Measurements from ENCODE around the gene SNCAIP. TPM values are rescaled to one million over a fixed set of nuclear protein-coding genes. Genes with fewer than 3 reads are reported as not detected.

Gene SNCAIP
- total RNA-seq, 1 experiment from 2014 or later: 1.2 TPM

DNA sequence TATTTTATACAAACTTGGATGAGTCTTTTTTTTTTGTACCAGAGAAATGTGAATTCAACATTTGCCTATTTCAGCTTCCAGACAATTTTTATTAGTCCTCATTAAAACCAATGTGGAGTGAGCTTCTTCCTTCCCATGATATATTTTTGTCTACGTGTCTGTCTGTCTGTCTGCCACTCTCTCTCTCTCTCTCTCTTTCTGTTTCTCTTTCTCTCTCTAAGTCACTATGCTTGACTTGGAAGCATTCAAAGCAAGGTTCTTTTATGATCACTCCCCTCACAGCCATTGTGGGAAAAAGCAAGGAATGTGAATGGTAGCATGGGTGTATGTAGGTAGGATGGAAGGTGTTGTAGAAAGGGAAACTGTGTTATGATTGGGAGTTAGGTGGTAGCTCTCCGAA is 80.2 kb downstream of the SNCAIP start:
- no peaks in the 10 kb centered on the region for H3K9me3 Mint-ChIP-seq (ENCODE audit: unreplicated experiment)

DNA sequence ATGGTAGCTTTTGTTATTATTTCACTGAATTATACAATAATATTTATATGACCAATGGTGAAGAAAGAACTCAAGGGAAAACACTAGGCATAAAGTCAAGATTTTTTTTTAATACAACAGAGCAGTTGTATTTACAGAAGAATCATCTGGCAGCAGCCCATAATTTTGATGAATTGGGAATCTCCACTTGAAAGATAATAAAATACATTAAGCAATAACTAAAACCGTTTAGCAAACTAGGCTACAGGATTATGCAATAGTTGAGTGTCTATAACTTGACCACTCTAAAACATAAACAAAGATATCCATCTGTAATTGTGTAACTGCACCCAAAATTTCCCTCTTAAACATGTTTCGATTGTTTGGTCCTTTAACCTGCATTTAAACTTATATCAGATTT is 80.8 kb downstream of the SNCAIP start:
- CTCF ChIA-PET: no interaction called here
- H3K27ac Mint-ChIP-seq (ENCODE audit: unreplicated experiment): no peak overlapping the region
- H3K27me3 Mint-ChIP-seq (ENCODE audit: insufficient read depth, unreplicated experiment): no peaks in the 10 kb centered on the region
- BruUV-seq (replicated peaks): no TSS peak
- POLR2A ChIA-PET: no interaction called here
- intact Hi-C loops (cut with micrococcal nuclease; ENCODE audit: unreplicated experiment): no loop called here
- Histone ChIP-seq H3K27me3 (replicated peaks; ENCODE audit: control insufficient read depth, insufficient read depth, low read length) (no peaks in the 10 kb centered on the region), H3K36me3 (ENCODE audit: control insufficient read depth, insufficient read depth, low read length) (no peaks in the 10 kb centered on the region), H3K4me3 (ENCODE audit: low read depth, low read length) (no peak overlapping the region), H3K4me1 (no peaks in the 10 kb centered on the region), H3K9me3 (no peaks in the 10 kb centered on the region)
- H3K36me3 Mint-ChIP-seq (ENCODE audit: insufficient read depth, unreplicated experiment): no peaks in the 10 kb centered on the region
- TF ChIP-seq CTCF (IDR thresholded peaks at IDR 0.05; ENCODE audit: insufficient read depth in 1 of 2, low read depth in 1 of 2, low read length in 1 of 2, severe bottlenecking in 1 of 2, unreplicated experiment in 1 of 2): no peak
- H3K4me3 Mint-ChIP-seq (ENCODE audit: unreplicated experiment): no peak overlapping the region
- H3K4me1 Mint-ChIP-seq (ENCODE audit: low read depth, unreplicated experiment): no peaks in the 10 kb centered on the region
- no peak for DNase-seq
- H3K9me3 Mint-ChIP-seq (ENCODE audit: unreplicated experiment): no peaks in the 10 kb centered on the region

More for the DNA sequence above, 80.2 kb downstream of the SNCAIP start:
- Mint-ChIP-seq H3K36me3 (ENCODE audit: insufficient read depth, unreplicated experiment) (no peaks in the 10 kb centered on the region), H3K4me1 (ENCODE audit: low read depth, unreplicated experiment) (no peaks in the 10 kb centered on the region), H3K4me3 (ENCODE audit: unreplicated experiment) (no peak overlapping the region), H3K27me3 (ENCODE audit: insufficient read depth, unreplicated experiment) (no peaks in the 10 kb centered on the region), H3K27ac (ENCODE audit: unreplicated experiment) (no peak overlapping the region)
- no peak for DNase-seq
- ChIA-PET POLR2A (no interaction called here), CTCF (no interaction called here)
- no peak for TF ChIP-seq CTCF (IDR thresholded peaks at IDR 0.05; ENCODE audit: insufficient read depth in 1 of 2, low read depth in 1 of 2, low read length in 1 of 2, severe bottlenecking in 1 of 2, unreplicated experiment in 1 of 2)
- no peak overlapping the region for H3K4me3 ChIP-seq (ENCODE audit: low read depth, low read length)
- H3K36me3 ChIP-seq (ENCODE audit: control insufficient read depth, insufficient read depth, low read length): no peaks in the 10 kb centered on the region
- no peaks in the 10 kb centered on the region for H3K27me3 ChIP-seq (replicated peaks; ENCODE audit: control insufficient read depth, insufficient read depth, low read length)
- intact Hi-C loops (cut with micrococcal nuclease; ENCODE audit: unreplicated experiment): no loop called here
- H3K4me1 ChIP-seq: no peaks in the 10 kb centered on the region
- no TSS peak for BruUV-seq (replicated peaks)
- no peaks in the 10 kb centered on the region for H3K9me3 ChIP-seq

DNA sequence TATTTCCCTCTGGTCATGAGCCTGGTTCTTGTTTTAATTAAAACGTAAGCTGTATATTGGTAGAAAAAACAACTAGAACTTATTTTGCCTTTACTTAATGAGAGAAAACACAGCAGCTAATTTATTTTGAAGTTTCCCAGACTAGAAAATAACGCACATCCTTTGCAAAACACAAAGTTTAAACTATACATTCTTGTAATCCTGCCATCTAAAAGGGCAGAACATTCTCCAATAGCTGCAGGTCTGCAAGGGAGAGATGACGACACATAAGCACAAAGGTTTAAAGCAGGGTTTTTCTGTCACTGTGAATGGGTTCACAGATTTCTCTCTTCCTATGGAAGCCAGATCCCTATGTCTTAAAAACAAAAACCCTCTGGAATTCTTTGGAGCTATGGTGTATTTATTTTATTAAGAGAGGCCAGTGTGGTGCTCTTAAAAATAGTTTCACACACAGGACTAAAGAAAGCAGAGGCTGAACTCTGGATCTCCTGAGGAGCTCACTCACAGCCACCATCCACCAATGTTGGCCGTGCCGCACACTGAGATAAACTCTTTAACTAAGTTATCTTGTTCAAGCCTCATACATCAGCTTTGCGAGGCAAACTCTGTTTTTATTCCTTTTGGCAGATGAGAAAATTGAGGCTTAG is 82.4 kb downstream of the SNCAIP start:
- TF ChIP-seq CTCF (IDR thresholded peaks at IDR 0.05; ENCODE audit: insufficient read depth in 1 of 2, low read depth in 1 of 2, low read length in 1 of 2, severe bottlenecking in 1 of 2, unreplicated experiment in 1 of 2): no peak
- no peak for DNase-seq
- Mint-ChIP-seq H3K4me1 (ENCODE audit: low read depth, unreplicated experiment) (no peaks in the 10 kb centered on the region), H3K9me3 (ENCODE audit: unreplicated experiment) (no peaks in the 10 kb centered on the region), H3K27ac (ENCODE audit: unreplicated experiment) (no peak overlapping the region), H3K36me3 (ENCODE audit: insufficient read depth, unreplicated experiment) (no peaks in the 10 kb centered on the region), H3K27me3 (ENCODE audit: insufficient read depth, unreplicated experiment) (peaks cover 3% of the 10 kb centered on the region), H3K4me3 (ENCODE audit: unreplicated experiment) (no peak overlapping the region)
- BruUV-seq (replicated peaks): no TSS peak
- POLR2A ChIA-PET: no interaction called here
- intact Hi-C loops (cut with micrococcal nuclease; ENCODE audit: unreplicated experiment): no loop called here
- H3K9me3 ChIP-seq: no peaks in the 10 kb centered on the region
- CTCF ChIA-PET: no interaction called here
- no peak overlapping the region for H3K4me3 ChIP-seq (ENCODE audit: low read depth, low read length)
- no peaks in the 10 kb centered on the region for H3K27me3 ChIP-seq (replicated peaks; ENCODE audit: control insufficient read depth, insufficient read depth, low read length)
- H3K4me1 ChIP-seq: no peaks in the 10 kb centered on the region
- no peaks in the 10 kb centered on the region for H3K36me3 ChIP-seq (ENCODE audit: control insufficient read depth, insufficient read depth, low read length)

All from Caco-2 (cell line).